HG03354 (cell line): ENCODE results near the gene FOXN4.

Experiments
- ATAC-seq: cut with Tn5 transposase; IDR thresholded peaks from one replicate; pipeline ENCODE4 v1.9.1; 2021; ENCODE audit warnings: mild to moderate bottlenecking; ENCODE audit not compliant: unreplicated experiment, poor library complexity, severe bottlenecking

The FOXN4 gene

GRCh38 chr12:109286252-109286651, 22.8 kb downstream of the FOXN4 start:
- ATAC-seq: no peak

GRCh38 chr12:109284392-109284791, 24.7 kb downstream of the FOXN4 start:
- ATAC-seq: no peak

DNA sequence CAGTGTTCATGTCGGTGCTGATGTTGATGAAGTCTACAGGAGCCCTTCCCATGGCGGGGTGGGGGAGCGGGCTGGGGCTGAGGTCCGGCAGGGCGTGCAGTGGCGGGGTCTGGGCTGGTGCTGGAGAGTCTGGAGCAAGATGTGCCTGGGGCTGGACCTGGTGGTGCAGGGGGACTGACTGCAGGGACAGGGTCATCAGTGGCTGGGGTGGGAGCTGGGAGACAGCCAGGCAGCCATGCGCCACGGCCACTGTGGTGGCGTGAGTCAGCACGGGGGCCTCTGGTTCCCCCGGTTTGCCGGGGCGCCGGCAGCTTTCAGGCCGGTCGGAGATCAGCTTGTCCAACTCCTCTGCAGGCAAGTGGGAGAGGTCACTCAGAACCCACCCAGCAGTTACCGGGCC, 27.6 kb downstream of the FOXN4 start:
- no peak for ATAC-seq

DNA sequence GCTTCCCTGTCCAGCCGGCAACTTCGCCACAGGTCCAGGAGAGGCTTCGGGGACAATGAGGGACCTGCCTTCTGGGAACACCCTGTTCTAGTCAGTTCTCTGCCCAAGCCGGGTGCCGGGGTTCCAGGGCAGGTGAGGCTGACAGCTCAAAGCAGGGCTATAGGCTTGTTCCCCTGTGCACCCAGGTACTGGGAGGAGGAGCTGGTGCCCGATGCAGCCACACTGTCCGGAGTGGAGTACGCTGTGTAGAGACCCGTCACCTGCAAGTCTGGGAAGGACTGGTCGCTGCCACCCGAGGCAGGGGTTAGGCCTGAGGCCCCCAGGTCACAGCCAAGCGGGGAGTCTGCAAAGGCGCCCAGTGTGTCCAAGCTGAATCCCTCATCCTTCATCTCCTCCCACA, 29.6 kb downstream of the FOXN4 start:
- no peak for ATAC-seq

DNA sequence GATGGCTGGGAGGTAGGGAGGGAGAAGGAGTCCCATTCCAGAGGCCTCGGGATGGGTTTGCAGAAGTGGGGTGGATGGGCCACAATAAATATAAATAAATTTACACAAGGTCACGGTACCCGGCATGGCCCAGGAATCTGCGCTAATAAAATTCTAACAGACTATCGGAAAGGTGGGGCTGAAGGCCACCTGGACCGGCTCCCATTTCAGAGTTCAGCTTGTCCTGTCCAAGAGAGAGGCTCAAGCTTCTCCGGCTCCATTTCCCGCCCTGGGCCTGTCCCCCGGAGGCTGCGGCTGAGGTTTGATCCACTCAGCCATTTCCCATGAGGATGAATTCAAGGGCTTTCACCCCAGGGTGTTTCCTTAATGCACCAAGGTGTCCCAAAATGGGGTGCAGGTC, 30.2 kb downstream of the FOXN4 start:
- no peak for ATAC-seq

- no peak for ATAC-seq
These were observed 31.0 kb downstream of the FOXN4 start for GRCh38 chr12:109277899-109278762.

GRCh38 chr12:109277255-109277898, 31.7 kb downstream of the FOXN4 start:
- no peak for ATAC-seq

- no peak for ATAC-seq
These were observed 32.9 kb downstream of the FOXN4 start for GRCh38 chr12:109276160-109276559.

DNA sequence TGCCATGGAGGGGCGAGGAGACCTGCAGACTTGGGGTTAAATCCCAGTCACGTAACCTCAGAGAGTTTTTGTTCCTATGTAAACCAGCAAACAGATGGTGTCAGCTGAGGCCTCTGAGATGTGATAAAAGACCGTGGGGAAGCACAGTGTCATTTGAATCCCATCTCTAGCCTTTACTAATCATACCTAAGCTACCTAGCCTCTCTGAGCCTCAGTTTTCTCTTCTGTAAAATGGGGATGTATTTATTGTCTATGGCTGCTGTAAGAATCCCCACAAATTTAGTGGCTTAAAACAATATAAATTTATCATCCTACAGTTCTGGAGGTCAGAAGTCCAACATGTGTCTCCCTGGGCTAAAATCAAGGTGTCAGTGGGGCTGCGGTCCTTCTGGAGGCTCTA, 33.9 kb downstream of the FOXN4 start:
- ATAC-seq: no peak

DNA sequence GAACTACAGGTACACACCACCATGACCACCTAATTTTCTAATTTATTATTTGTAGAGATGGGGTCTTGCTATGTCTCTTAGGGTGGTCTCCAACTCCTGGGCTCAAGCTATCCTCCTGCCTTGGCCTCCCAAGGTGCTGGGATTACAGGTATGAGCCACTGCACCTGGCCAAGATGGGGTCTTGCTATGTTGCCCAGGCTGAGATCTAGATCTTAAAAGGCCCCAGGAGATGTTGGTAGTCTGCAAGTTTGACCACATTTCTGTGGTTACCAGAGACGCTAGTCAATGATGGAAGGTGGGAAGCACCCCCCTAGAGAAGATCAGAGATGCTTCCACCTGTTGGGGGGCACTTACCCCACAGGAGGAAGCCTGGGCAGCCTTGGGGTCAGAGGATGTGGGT, 34.7 kb downstream of the FOXN4 start:
- no peak for ATAC-seq

DNA sequence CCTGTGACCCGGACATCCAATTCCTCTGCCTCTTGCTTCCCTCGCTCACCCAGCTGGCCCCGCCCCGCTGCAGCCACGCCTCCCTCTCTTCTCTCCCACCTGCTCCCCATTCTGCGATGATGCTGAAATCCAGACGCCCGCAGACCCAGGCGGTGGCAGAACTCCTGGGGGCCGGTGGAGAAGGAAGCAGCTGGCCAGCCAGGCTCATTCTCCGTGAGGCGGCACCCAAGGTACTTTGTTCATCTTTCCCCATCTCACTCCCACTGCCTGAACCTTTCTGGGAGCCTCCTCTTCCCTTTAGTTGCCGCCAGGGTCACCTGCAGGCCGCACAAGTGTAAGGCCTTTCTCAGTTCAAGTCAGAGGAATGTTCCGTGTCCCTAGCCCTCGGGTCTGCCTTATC, 35.7 kb downstream of the FOXN4 start:
- no peak for ATAC-seq

GRCh38 chr12:109271418-109271817, 37.7 kb downstream of the FOXN4 start:
- no peak for ATAC-seq

GRCh38 chr12:109270494-109270893, 38.6 kb downstream of the FOXN4 start:
- no peak for ATAC-seq

DNA sequence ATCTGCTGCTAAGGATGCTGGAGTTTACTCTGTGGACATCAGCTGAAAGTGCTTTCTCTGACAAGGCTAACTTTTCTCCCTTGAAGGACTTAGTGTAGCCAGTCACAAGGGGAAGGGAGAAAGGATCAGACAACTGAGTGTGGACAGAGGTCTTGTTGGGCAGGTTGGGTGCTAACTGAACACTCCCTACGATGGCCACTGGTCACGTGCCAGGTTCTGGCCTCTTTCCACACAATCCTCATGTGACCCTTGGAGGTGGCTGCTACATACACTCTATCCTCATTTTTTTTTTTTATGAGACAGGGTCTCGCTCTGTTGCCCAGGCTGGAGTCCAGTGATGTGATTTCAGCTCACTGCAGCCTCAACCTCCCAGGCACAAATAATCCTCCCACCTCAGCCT, 39.7 kb downstream of the FOXN4 start:
- no peak for ATAC-seq

- ATAC-seq: no peak
These were observed 40.2 kb downstream of the FOXN4 start for GRCh38 chr12:109268896-109269295.

DNA sequence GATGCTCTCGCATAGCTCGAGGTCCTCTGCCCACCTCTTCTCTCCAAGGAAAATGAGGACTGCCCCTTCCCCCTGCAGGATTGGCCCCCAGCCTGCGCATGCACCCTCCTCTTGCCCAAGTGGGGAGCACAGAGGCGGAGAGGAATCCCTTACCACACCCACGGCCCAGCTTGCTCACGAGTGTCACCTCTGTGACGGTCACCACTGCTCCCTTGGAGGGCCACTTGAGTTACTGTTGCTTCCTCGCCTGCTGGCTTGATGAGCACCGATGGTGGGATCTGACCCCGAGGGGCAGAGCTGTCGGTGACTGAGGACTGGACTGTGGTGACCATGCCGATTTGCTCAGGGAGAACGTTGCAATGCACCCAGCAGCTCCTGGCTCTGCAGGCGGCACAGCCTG, 41.7 kb downstream of the FOXN4 start:
- no peak for ATAC-seq

DNA sequence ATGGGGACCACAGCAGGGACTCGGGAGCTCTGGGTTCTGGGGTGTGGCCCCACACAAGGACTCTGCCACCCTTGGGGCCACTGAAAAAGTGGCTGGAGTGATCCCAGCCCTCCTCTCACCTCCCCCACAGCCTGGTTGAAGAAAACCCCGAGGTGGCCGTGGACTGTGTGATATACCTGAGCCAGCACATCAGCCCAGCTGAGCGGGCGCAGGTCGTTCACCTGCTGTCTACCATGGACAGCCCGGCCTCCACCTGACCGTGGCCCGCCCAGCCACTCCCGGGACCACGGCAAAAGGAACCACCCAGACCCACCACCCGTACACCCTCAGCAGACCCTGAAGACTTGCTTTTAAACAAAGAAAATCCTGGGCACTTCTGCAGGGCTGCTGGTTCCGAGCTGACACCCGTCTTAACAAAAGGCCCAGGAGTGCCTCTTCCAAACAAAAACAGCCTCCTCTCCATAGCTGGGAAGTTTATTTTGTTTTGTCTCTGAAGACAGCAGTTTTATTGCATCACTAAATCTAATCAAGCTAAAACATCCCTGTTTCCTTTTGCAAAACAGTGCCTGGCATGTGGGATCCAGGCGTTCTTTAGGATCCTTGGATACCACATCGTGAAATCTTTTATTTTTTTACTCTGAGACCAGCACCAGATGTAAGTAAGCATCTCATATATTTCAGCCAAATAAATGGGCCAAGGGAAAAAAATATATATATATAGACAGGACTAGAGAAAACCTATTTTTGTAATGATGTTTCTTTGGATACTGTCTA, 42.8 kb downstream of the FOXN4 start:
- no peak for ATAC-seq

DNA sequence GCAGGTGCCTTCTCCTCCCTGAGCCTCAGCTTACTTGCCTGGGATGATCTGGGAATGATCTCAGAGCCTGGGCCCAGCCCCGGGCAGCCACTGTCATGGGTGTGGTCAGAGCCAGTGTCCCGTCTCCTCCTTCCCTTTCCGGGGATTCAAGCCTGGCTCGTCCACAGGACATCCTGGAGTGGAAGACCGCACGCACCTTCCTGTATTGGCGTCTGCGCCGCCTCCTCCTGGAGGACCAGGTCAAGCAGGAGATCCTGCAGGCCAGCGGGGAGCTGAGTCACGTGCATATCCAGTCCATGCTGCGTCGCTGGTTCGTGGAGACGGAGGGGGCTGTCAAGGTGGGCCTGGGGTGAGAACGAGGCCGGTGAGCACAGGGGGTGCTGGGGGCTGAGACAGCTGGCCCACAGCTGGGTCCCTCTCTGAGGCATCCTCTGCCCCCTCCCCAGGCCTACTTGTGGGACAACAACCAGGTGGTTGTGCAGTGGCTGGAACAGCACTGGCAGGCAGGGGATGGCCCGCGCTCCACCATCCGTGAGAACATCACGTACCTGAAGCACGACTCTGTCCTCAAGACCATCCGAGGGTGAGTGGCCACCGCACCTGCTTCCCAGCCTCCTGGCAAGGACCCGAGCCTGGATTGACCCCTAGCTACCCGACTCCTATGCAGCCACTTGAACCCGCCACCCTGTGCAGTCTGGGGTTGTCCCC, 44.0 kb downstream of the FOXN4 start:
- ATAC-seq: no peak

- no peak for ATAC-seq
These were observed 44.8 kb downstream of the FOXN4 start for GRCh38 chr12:109264095-109264942.
